ENCODE data around the gene EXOC2. TPM values are rescaled to one million over a fixed set of nuclear protein-coding genes. Genes with fewer than 3 reads are reported as not detected.

EXOC2 gene
- total and polyA plus RNA-seq, 10 of the 15 experiments (the other 5 are each of a cell fraction or from before 2014, with no cell fraction given) = 8.7 to 32.8 (median 20.7) TPM

GRCh38 chr6:530425-530824 is 162.5 kb downstream of the EXOC2 start (continued):
- no peak for TF ChIP-seq ZBTB40 (IDR thresholded peaks at IDR 0.05; ENCODE audit: borderline replicate concordance)

GRCh38 chr6:528989-529388 is 163.9 kb downstream of the EXOC2 start:
- no peak overlapping the region for H3K27ac ChIP-seq (ENCODE audit: control insufficient read depth, insufficient read depth)
- BruUV-seq (replicated peaks) = no TSS peak
- H3K4me3 ChIP-seq = no peak overlapping the region
- H3K4me1 ChIP-seq (ENCODE audit: control insufficient read depth, insufficient read depth, low read length) = no peaks in the 10 kb centered on the region
- no peaks in the 10 kb centered on the region for H4K20me1 ChIP-seq (ENCODE audit: control insufficient read depth, insufficient read depth)
- no peaks in the 10 kb centered on the region; the same call in 2 of the 3 replicates for H3K9me3 ChIP-seq (replicated peaks; ENCODE audit: control insufficient read depth, insufficient read depth, low read length)
- WGBS (ENCODE audit: insufficient coverage, insufficient replicate concordance, low lambda C conversion rate, missing lambda C conversion rate) = 96% methylated on average over 18 of the region's 18 CpGs
- DNase-seq (ENCODE audit: low read depth, low spot score) (no peak), ATAC-seq (no peak), FAIRE-seq (no peak)
- ChIA-PET SMC1A (ENCODE audit: uncharacterized antibody, unreplicated experiment) (no interaction called here), POLR2A (no interaction called here), CTCF (no interaction called here), RAD21 (ENCODE audit: unreplicated experiment) (no interaction called here)
- no peaks in the 10 kb centered on the region for H3K79me2 ChIP-seq (ENCODE audit: control insufficient read depth, insufficient read depth, low read length)
- no peaks in the 10 kb centered on the region; a peak in 1 of 4 replicates for H3K36me3 ChIP-seq (ENCODE audit: control insufficient read depth in 2 of 2, insufficient read depth in 2 of 2, low read length in 1 of 2)
- in situ Hi-C loops (cut with MboI) (no loop called here), intact Hi-C loops (cut with micrococcal nuclease; ENCODE audit: unreplicated experiment) (no loop called here)
- H3K4me2 ChIP-seq (ENCODE audit: control insufficient read depth, insufficient read depth) = no peak overlapping the region
- H3K9ac ChIP-seq (ENCODE audit: control insufficient read depth, insufficient read depth, low read length) = no peak overlapping the region
- H3K27me3 ChIP-seq (replicated peaks in 1 of 2; ENCODE audit: control insufficient read depth in 2 of 2, insufficient read depth in 2 of 2, low read length in 1 of 2) = no peaks in the 10 kb centered on the region
- no peak overlapping the region for H2AFZ ChIP-seq (ENCODE audit: control insufficient read depth, low read depth, low read length)
- TF ChIP-seq CBX5 (IDR thresholded peaks at IDR 0.05; ENCODE audit: low read depth) = no peak
- TF ChIP-seq HDAC6 (IDR thresholded peaks at IDR 0.05; ENCODE audit: unreplicated experiment) = no peak
- no peak for TF ChIP-seq BCL3 (IDR thresholded peaks at IDR 0.05; ENCODE audit: borderline replicate concordance, insufficient read depth, low read depth, low read length, poor library complexity, severe bottlenecking)
- TF ChIP-seq SP1 (IDR thresholded peaks at IDR 0.05; ENCODE audit: low read depth, low read length) = no peak
- no peak for TF ChIP-seq KLF5 (IDR thresholded peaks at IDR 0.05; ENCODE audit: partially characterized antibody)
- no peak for TF ChIP-seq CBX3 (IDR thresholded peaks at IDR 0.05; ENCODE audit: borderline replicate concordance, low read depth)
- no peak for TF ChIP-seq ZNF687 (IDR thresholded peaks at IDR 0.05)
- TF ChIP-seq ZZZ3 (IDR thresholded peaks at IDR 0.05; ENCODE audit: control insufficient read depth, insufficient read length, low read depth) = no peak
- TF ChIP-seq NBN (IDR thresholded peaks at IDR 0.05) = no peak
- TF ChIP-seq JUND (IDR thresholded peaks at IDR 0.05; ENCODE audit: low read depth, low read length) = no peak
- TF ChIP-seq BACH1 (IDR thresholded peaks at IDR 0.05; ENCODE audit: borderline replicate concordance) = no peak
